IMR-90 (cell line): ENCODE measurements around the gene ANKRD55. TPM values are rescaled to one million over a fixed set of nuclear protein-coding genes. Genes with fewer than 3 reads are reported as not detected.
A peak's percentile ranks its signal among the peaks of the same experiment; 100 is the strongest.

Experiments used
- ATAC-seq: fragments of 200-7000 bp; cut with Tn5 transposase; 2 replicates; pipeline ENCODE4 v1.9.1; 2020; ENCODE audit warnings: low read depth, mild to moderate bottlenecking, moderate library complexity
- BruUV-seq: library from RNA; stranded (reverse); fragments of 400-500 nt; replicated peaks from 2 replicates; lab custom pipeline; 2021; lab: Mats Ljungman, UMichigan
- CTCF ChIA-PET: fragments of 300-600 bp; formaldehyde crosslinking; extraction: SDS; loops from one replicate; lab custom pipeline; 2021; ENCODE audit warnings: antibody characterized with exemption; lab: Yijun Ruan, JAX
- POLR2A ChIA-PET: fragments of 300-600 bp; sonication (Branson Sonifier 250); formaldehyde crosslinking; loops from one replicate; lab custom pipeline; 2022; ENCODE audit warnings: antibody characterized with exemption; ENCODE audit not compliant: unreplicated experiment; lab: Charles Lee
- DNase-seq: peaks from one replicate; pipeline ENCODE4 v3.0.0; 2013
- H2AFZ ChIP-seq: replicated peaks from 2 replicates; pipeline ENCODE3; 2013; ENCODE audit warnings: low read length, mild to moderate bottlenecking; ENCODE audit not compliant: poor library complexity
- H2AK5ac ChIP-seq: 2 replicates; pipeline ENCODE4 v1.6.1; 2013; ENCODE audit warnings: low read depth, low read length, inconsistent platforms
- H2AK9ac ChIP-seq: replicated peaks from 2 replicates; pipeline ENCODE3; 2013; ENCODE audit warnings: mild to moderate bottlenecking, low read depth, low read length, moderate library complexity; ENCODE audit not compliant: poor library complexity
- H2BK120ac ChIP-seq: 2 replicates; pipeline ENCODE4 v1.6.1; 2013; ENCODE audit warnings: low read depth, low read length, inconsistent platforms
- H2BK15ac ChIP-seq: 3 replicates; pipeline ENCODE4 v1.6.1; 2013; ENCODE audit warnings: low read depth, low read length, inconsistent platforms
- H2BK20ac ChIP-seq: 2 replicates; pipeline ENCODE4 v1.6.1; 2013; ENCODE audit warnings: low read depth, mild to moderate bottlenecking, inconsistent platforms, low read length, moderate library complexity
- H2BK5ac ChIP-seq: 2 replicates; pipeline ENCODE4 v1.6.1; 2013; ENCODE audit warnings: mild to moderate bottlenecking, low read depth, low read length, inconsistent platforms; ENCODE audit not compliant: poor library complexity, severe bottlenecking
- H3K14ac ChIP-seq: replicated peaks from 2 replicates; pipeline ENCODE4 v1.6.1; 2013; ENCODE audit warnings: low read depth, low read length, inconsistent platforms
- H3K18ac ChIP-seq: 2 replicates; pipeline ENCODE4 v1.6.1; 2013; ENCODE audit warnings: low read depth, low read length, control low read depth
- H3K23ac ChIP-seq: 2 replicates; pipeline ENCODE4 v1.6.1; 2013; ENCODE audit warnings: low read depth, low read length, inconsistent platforms
- H3K27ac ChIP-seq: 2 replicates; pipeline ENCODE4 v1.5.1; 2013; ENCODE audit warnings: mild to moderate bottlenecking, control low read depth, low read length; ENCODE audit not compliant: insufficient read depth
- H3K27me3 ChIP-seq: 2 replicates; pipeline ENCODE4 v1.6.1; 2013; ENCODE audit warnings: low read length; ENCODE audit not compliant: control insufficient read depth, insufficient read depth
- H3K36me3 ChIP-seq: 2 replicates; pipeline ENCODE4 v1.6.1; 2013; ENCODE audit warnings: low read length, mixed read lengths; ENCODE audit not compliant: control insufficient read depth, insufficient read depth
- H3K4ac ChIP-seq: 2 replicates; pipeline ENCODE4 v1.6.1; 2013; ENCODE audit warnings: low read depth, low read length, inconsistent platforms
- H3K4me1 ChIP-seq: 2 replicates; pipeline ENCODE4 v1.6.1; 2013; ENCODE audit warnings: low read length, mixed read lengths; ENCODE audit not compliant: control insufficient read depth, insufficient read depth
- H3K4me2 ChIP-seq: 2 replicates; pipeline ENCODE4 v1.6.1; 2013; ENCODE audit warnings: low read depth, mild to moderate bottlenecking, control low read depth, low read length, moderate library complexity
- H3K4me3 ChIP-seq: 2 replicates; pipeline ENCODE4 v1.5.1; 2013; ENCODE audit warnings: low read depth, mild to moderate bottlenecking, control low read depth, low read length, moderate library complexity; ENCODE audit not compliant: insufficient read depth
- H3K56ac ChIP-seq: 2 replicates; pipeline ENCODE4 v1.6.1; 2013; ENCODE audit warnings: low read length, inconsistent platforms; ENCODE audit not compliant: insufficient read depth; ENCODE audit errors: extremely low read depth
- H3K79me1 ChIP-seq, 2 experiments: 2 replicates each; pipeline ENCODE4 v1.6.1; 2013; ENCODE audit warnings: low read length in 2 of 2, inconsistent platforms in 1 of 2, low read depth in 1 of 2
- H3K9ac ChIP-seq: 2 replicates; pipeline ENCODE4 v1.6.1; 2013; ENCODE audit warnings: low read depth, low read length, control low read depth
- H3K9me1 ChIP-seq: 2 replicates; pipeline ENCODE4 v1.6.1; 2013; ENCODE audit warnings: low read length, inconsistent platforms; ENCODE audit not compliant: insufficient read depth
- H3K9me3 ChIP-seq: 2 replicates; pipeline ENCODE4 v1.6.1; 2013; ENCODE audit warnings: low read length; ENCODE audit not compliant: control insufficient read depth, insufficient read depth
- H4K20me1 ChIP-seq: 2 replicates; pipeline ENCODE4 v1.6.1; 2013; ENCODE audit warnings: low read length, inconsistent platforms; ENCODE audit not compliant: insufficient read depth
- H4K5ac ChIP-seq: 2 replicates; pipeline ENCODE4 v1.6.1; 2013; ENCODE audit warnings: mild to moderate bottlenecking, low read depth, low read length, control low read depth
- H4K8ac ChIP-seq, 2 experiments: 2 replicates each; pipeline ENCODE4 v1.6.1; 2013; ENCODE audit warnings: low read depth in 2 of 2, low read length in 2 of 2, control low read depth in 1 of 2, inconsistent platforms in 1 of 2
- H4K91ac ChIP-seq: 2 replicates; pipeline ENCODE4 v1.6.1; 2013; ENCODE audit warnings: low read depth, low read length, inconsistent platforms; ENCODE audit not compliant: insufficient read depth
- BHLHE40 ChIP-seq: fragments of 150-350 bp; IDR thresholded peaks from 2 replicates; pipeline ENCODE4 v1.6.1; 2016; ENCODE audit warnings: mild to moderate bottlenecking, low read depth, low read length
- CEBPB ChIP-seq: IDR thresholded peaks from 2 replicates; pipeline ENCODE4 v1.6.1; 2012; ENCODE audit warnings: low read depth, low read length, improper control_type of control experiment
- CHD1 ChIP-seq: IDR thresholded peaks from 2 replicates; pipeline ENCODE4 v1.6.1; 2012; ENCODE audit warnings: low read depth, low read length, improper control_type of control experiment
- FOS ChIP-seq: fragments of 150-350 bp; IDR thresholded peaks from 2 replicates; pipeline ENCODE4 v1.6.1; 2016; ENCODE audit warnings: low read depth, low read length
- MAFK ChIP-seq: IDR thresholded peaks from 2 replicates; pipeline ENCODE4 v1.6.1; 2012; ENCODE audit warnings: low read depth, low read length, improper control_type of control experiment
- MAZ ChIP-seq: IDR thresholded peaks from 2 replicates; pipeline ENCODE4 v1.6.1; 2012; ENCODE audit warnings: low read depth, mild to moderate bottlenecking, low read length, improper control_type of control experiment, moderate library complexity, borderline replicate concordance
- MXI1 ChIP-seq: IDR thresholded peaks from 2 replicates; pipeline ENCODE4 v1.6.1; 2012; ENCODE audit warnings: low read depth, mild to moderate bottlenecking, low read length, moderate library complexity, borderline replicate concordance
- NFE2L2 ChIP-seq: fragments of 150-350 bp; IDR thresholded peaks from 2 replicates; pipeline ENCODE4 v1.6.1; 2016; ENCODE audit warnings: low read depth, mild to moderate bottlenecking, low read length
- POLR2A ChIP-seq: IDR thresholded peaks from 2 replicates; pipeline ENCODE4 v1.6.1; 2012; ENCODE audit warnings: mild to moderate bottlenecking, low read depth, low read length
- RAD21 ChIP-seq: IDR thresholded peaks from 2 replicates; pipeline ENCODE4 v1.6.1; 2012; ENCODE audit warnings: low read length, improper control_type of control experiment
- RCOR1 ChIP-seq: IDR thresholded peaks from 2 replicates; pipeline ENCODE4 v1.6.1; 2012; ENCODE audit warnings: mild to moderate bottlenecking, low read length, improper control_type of control experiment; ENCODE audit not compliant: insufficient replicate concordance
- RFX5 ChIP-seq: IDR thresholded peaks from 2 replicates; pipeline ENCODE4 v1.8.0; 2012; ENCODE audit warnings: low read depth, mild to moderate bottlenecking, low read length, moderate library complexity
- SMC3 ChIP-seq: fragments of 150-350 bp; IDR thresholded peaks from 2 replicates; pipeline ENCODE4 v1.6.1; 2016; ENCODE audit warnings: low read depth, mild to moderate bottlenecking, antibody characterized with exemption, low read length, moderate library complexity
- WGBS, 2 experiments: methylation state at CpG; one replicate each; pipeline versions ENCODE4 v1.1.5 to v1.1.7; 2013; ENCODE audit warnings: missing lambda C conversion rate in 2 of 2; ENCODE audit not compliant: insufficient read length in 1 of 2; ENCODE audit errors: extremely low coverage in 2 of 2; 5-methylcytosine and 5-hydroxymethylcytosine counted together
- dilution Hi-C: fragments of 300-500 bp; cut with HindIII; formaldehyde crosslinking; loops from one replicate; pipeline ENCODE4 v1.14.3; 2018; ENCODE audit warnings: low sequenced_read_pairs; ENCODE audit not compliant: unreplicated experiment
- in situ Hi-C: fragments of 300-500 bp; cut with MboI; formaldehyde crosslinking; loops from 3 replicates; pipeline ENCODE4 v1.14.3; 2019; ENCODE audit warnings: low sequenced_read_pairs, inconsistent platforms, mixed read lengths
- intact Hi-C: fragments of 100-400 bp; cut with micrococcal nuclease; formaldehyde crosslinking; loops from 2 replicates; pipeline ENCODE4 v1.10.0; 2022
- polyA plus RNA-seq, 3 experiments: library from polyadenylated mRNA; depleted of rRNA; stranded (reverse); fragments of >200 nt; gene quantifications; 2 replicates each; pipeline ENCODE4 v1.2.3, GENCODE V29; 2012; ENCODE audit warnings: low replicate concordance in 1 of 3
- total RNA-seq: library from RNA; depleted of rRNA; stranded (reverse); fragments of >200 nt; gene quantifications from 2 replicates; pipeline ENCODE4 v1.2.3, GENCODE V29; 2012
- TF ChIP-seq, protein P1 (sequence below): fragments of 150-350 bp; IDR thresholded peaks from 2 replicates; pipeline ENCODE4 v1.6.1; 2016; ENCODE audit warnings: low read depth, mild to moderate bottlenecking, low read length, moderate library complexity, borderline replicate concordance
- TF ChIP-seq, protein P2 (sequence below): conservative IDR thresholded peaks from 2 replicates; pipeline ENCODE4 v1.5.1; 2012; ENCODE audit warnings: mild to moderate bottlenecking, low read depth, low read length, improper control_type of control experiment
- TF ChIP-seq, protein P3 (sequence below): fragments of 150-350 bp; IDR thresholded peaks from 2 replicates; pipeline ENCODE4 v1.6.1; 2017; ENCODE audit warnings: mild to moderate bottlenecking, antibody characterized with exemption, low read length, low read depth

Gene ANKRD55
- total and polyA plus RNA-seq, 2 of the 4 experiments (the other 2 are of a cell fraction), result not detected

DNA sequence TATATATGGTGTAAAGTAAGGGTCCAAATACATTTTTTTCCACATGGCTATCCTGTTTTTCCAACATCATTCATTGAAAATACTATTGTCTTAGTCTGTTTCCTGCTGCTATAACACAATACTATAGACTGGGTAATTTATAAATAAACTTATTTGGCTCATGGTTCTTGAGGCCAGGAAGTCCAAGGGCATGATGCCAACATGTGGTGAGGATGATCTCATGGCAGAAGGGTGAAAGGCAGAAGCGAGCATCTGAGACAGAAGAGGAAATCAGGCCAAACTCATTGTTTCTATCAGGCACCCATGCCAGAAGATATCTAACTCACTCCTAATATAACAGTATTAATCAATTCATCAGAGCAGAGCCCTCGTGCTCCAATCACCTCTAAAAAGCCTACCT, 42.6 kb downstream of the ANKRD55 start:
- Histone ChIP-seq H2AFZ (no peak overlapping the region), H4K8ac (no peak overlapping the region), H3K4me3 (no peak overlapping the region), H2AK5ac (no peak overlapping the region; the same call in 1 of the 2 replicates), H3K4me2 (no peak overlapping the region), H2BK5ac (no peak overlapping the region), H3K9ac (no peak overlapping the region), H3K36me3 (no peaks in the 10 kb centered on the region), H3K18ac (no peak overlapping the region), H3K9me3 (peaks cover 2% of the 10 kb centered on the region; the same call in 1 of the 2 replicates), H3K56ac (no peak overlapping the region), H3K27me3 (no peaks in the 10 kb centered on the region), H3K23ac (no peak overlapping the region), H2BK20ac (no peak overlapping the region), H4K91ac (no peak overlapping the region), H4K5ac (no peak overlapping the region), H4K20me1 (no peaks in the 10 kb centered on the region), H3K4me1 (peaks cover 2% of the 10 kb centered on the region), H2AK9ac (no peak overlapping the region), H3K79me1 (no peaks in the 10 kb centered on the region), H2BK120ac (no peak overlapping the region), H2BK15ac (no peak overlapping the region), H3K14ac (0 out of 2 replicates have a peak overlapping the region, but pooled peaks have one; percentile 55), H3K9me1 (no peaks in the 10 kb centered on the region), H3K27ac (no peak overlapping the region), H3K4ac (no peak overlapping the region)
- WGBS, 2 experiments, result no CpG with 5 or more reads among the region's 2 CpGs
- DNase-seq, result peak; percentile 80
- CTCF ChIA-PET, result no interaction called here
- in situ Hi-C loops (no loop called here), dilution Hi-C loops (no loop called here), intact Hi-C loops (loop anchor here (10.0 kb wide), 1 partner anchor 866 kb away; no protein-coding TSS in a partner anchor)
- TF ChIP-seq POLR2A (no peak), FOS (no peak), CEBPB (no peak), MXI1 (no peak), MAZ (no peak), CHD1 (no peak), RFX5 (no peak), MAFK (no peak), RCOR1 (no peak), BHLHE40 (no peak), SMC3 (no peak), RAD21 (no peak), NFE2L2 (no peak)
- TF ChIP-seq, protein P1, sequence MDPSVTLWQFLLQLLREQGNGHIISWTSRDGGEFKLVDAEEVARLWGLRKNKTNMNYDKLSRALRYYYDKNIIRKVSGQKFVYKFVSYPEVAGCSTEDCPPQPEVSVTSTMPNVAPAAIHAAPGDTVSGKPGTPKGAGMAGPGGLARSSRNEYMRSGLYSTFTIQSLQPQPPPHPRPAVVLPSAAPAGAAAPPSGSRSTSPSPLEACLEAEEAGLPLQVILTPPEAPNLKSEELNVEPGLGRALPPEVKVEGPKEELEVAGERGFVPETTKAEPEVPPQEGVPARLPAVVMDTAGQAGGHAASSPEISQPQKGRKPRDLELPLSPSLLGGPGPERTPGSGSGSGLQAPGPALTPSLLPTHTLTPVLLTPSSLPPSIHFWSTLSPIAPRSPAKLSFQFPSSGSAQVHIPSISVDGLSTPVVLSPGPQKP, result no peak
- TF ChIP-seq, protein P2, sequence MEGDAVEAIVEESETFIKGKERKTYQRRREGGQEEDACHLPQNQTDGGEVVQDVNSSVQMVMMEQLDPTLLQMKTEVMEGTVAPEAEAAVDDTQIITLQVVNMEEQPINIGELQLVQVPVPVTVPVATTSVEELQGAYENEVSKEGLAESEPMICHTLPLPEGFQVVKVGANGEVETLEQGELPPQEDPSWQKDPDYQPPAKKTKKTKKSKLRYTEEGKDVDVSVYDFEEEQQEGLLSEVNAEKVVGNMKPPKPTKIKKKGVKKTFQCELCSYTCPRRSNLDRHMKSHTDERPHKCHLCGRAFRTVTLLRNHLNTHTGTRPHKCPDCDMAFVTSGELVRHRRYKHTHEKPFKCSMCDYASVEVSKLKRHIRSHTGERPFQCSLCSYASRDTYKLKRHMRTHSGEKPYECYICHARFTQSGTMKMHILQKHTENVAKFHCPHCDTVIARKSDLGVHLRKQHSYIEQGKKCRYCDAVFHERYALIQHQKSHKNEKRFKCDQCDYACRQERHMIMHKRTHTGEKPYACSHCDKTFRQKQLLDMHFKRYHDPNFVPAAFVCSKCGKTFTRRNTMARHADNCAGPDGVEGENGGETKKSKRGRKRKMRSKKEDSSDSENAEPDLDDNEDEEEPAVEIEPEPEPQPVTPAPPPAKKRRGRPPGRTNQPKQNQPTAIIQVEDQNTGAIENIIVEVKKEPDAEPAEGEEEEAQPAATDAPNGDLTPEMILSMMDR, result no peak
- TF ChIP-seq, protein P3, sequence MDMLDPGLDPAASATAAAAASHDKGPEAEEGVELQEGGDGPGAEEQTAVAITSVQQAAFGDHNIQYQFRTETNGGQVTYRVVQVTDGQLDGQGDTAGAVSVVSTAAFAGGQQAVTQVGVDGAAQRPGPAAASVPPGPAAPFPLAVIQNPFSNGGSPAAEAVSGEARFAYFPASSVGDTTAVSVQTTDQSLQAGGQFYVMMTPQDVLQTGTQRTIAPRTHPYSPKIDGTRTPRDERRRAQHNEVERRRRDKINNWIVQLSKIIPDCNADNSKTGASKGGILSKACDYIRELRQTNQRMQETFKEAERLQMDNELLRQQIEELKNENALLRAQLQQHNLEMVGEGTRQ, result no peak
- POLR2A ChIA-PET, result no interaction called here
- BruUV-seq, result no TSS peak
- ATAC-seq, result no peak
